Lower leg skin (tissue), 4 donors: ENCODE data around the gene DTNA. TPM values are rescaled to one million over a fixed set of nuclear protein-coding genes. Genes with fewer than 3 reads are reported as not detected.

Experiments used
- DNase-seq, 2 donors: peaks; one replicate each; pipeline ENCODE4 v3.0.0-alpha.2; 2019; ENCODE audit warnings: low spot score in 2 of 2
- H3K4me3 ChIP-seq: fragments of 200-600 bp; sonication (generic); 2 replicates; pipeline ENCODE4 v1.5.1; 2017; ENCODE audit warnings: mild to moderate bottlenecking, low read depth; ENCODE audit not compliant: poor library complexity, severe bottlenecking
- POLR2A ChIP-seq, 2 donors: fragments of 450-650 bp; IDR thresholded peaks; one replicate each; pipeline ENCODE4 v1.6.1; 2016 to 2017; ENCODE audit warnings: antibody characterized with exemption in 2 of 2, mild to moderate bottlenecking in 1 of 2, moderate library complexity in 1 of 2
- WGBS, 2 donors: methylation state at CpG; one replicate each; pipeline ENCODE4 v1.1.5; 2018; 5-methylcytosine and 5-hydroxymethylcytosine counted together
- intact Hi-C: fragments of 100-400 bp; cut with DNase I; formaldehyde crosslinking; loops from one replicate; pipeline ENCODE4 v1.15.0; 2023; ENCODE audit warnings: low total_unique reads
- total RNA-seq, 4 donors: library from RNA; depleted of rRNA; stranded (reverse); fragments of >200 nt; gene quantifications; one replicate each; pipeline ENCODE4 v1.1.0, GENCODE V29; 2016
- TF ChIP-seq, protein P1 (sequence below), 3 donors: fragments of 450-650 bp; IDR thresholded peaks; one replicate each; pipeline ENCODE4 v1.5.1; 2016; ENCODE audit warnings: antibody characterized with exemption in 3 of 3, mild to moderate bottlenecking in 3 of 3, moderate library complexity in 2 of 3

Gene DTNA
- total RNA-seq, 4 donors from 2014 or later, result 3.3 to 8.0 (median 5.7) TPM

DNA sequence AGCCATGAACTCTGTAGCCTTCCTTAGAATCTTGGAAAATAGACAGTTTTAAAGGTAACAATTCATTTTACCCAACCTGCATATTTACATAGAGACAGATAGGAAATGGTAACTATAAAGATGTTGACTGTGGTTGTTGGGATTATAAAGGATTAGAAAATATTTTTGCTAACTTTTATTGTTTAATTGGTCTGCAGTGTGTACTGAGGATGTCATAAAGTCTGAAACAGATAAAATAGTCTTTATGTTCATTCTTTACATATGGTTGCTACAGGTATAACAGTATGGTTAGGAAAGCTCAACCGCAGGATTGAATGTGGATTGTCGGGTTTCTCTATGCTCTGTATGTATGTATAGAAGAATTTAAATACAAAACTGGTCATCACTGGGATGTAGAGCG lies 7.3 kb upstream of the DTNA start:
- no peak overlapping the region for H3K4me3 ChIP-seq
- 93 to 95% methylated on average over 3 of the region's 3 CpGs for WGBS, 2 donors
- intact Hi-C loops, result no loop called here
- no peak for DNase-seq
- TF ChIP-seq, protein P1, sequence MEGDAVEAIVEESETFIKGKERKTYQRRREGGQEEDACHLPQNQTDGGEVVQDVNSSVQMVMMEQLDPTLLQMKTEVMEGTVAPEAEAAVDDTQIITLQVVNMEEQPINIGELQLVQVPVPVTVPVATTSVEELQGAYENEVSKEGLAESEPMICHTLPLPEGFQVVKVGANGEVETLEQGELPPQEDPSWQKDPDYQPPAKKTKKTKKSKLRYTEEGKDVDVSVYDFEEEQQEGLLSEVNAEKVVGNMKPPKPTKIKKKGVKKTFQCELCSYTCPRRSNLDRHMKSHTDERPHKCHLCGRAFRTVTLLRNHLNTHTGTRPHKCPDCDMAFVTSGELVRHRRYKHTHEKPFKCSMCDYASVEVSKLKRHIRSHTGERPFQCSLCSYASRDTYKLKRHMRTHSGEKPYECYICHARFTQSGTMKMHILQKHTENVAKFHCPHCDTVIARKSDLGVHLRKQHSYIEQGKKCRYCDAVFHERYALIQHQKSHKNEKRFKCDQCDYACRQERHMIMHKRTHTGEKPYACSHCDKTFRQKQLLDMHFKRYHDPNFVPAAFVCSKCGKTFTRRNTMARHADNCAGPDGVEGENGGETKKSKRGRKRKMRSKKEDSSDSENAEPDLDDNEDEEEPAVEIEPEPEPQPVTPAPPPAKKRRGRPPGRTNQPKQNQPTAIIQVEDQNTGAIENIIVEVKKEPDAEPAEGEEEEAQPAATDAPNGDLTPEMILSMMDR (IDR thresholded peaks at IDR 0.05), result no peak
- TF ChIP-seq POLR2A (IDR thresholded peaks at IDR 0.05), result no peak

DNA sequence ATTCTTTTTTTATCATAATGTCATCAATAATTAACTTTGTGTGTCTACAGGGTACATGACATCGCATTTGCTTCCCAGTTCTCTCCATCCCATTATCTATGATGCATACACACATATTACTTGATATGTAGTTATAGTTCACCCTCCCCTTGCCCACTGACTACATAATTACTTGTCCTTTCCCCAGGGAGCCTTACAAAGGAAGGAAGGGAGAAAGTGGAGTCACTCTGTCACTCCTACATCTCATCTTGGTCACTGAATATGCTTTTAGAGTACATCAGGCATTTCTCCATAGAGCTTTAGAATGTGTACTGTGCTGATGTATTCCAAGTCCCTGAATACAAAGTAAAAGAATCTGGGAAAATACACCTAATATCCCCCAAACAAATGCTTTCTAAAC lies 6.0 kb upstream of the DTNA start:
- TF ChIP-seq POLR2A (IDR thresholded peaks at IDR 0.05), result no peak
- TF ChIP-seq, protein P1 (IDR thresholded peaks at IDR 0.05), result no peak
- no peak overlapping the region for H3K4me3 ChIP-seq
- intact Hi-C loops, result no loop called here
- 100% methylated on average over 1 of the region's 1 CpG for WGBS, 2 donors
- DNase-seq, result no peak

DNA sequence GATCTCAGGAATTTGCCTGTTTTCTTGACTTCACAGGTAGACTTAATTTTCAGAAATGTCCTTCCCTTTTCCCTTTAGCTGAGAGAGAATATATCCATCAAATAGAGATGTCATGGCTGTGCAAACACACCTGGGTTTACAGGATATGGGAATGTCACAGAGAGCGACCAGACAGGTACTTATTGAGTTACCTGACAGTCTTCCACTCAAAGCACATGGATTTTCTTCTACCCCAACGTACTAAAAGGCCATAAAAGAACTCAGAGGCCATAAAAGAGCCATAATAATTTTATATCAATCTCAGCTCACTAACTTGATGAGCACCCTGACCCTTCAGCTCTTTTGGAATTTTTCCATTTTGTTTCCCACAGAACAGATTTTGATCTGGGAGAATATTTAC lies 5.3 kb upstream of the DTNA start:
- 75 to 89% methylated on average over 2 of the region's 2 CpGs for WGBS, 2 donors
- no peak overlapping the region for H3K4me3 ChIP-seq
- DNase-seq, result no peak
- intact Hi-C loops, result no loop called here
- no peak for TF ChIP-seq POLR2A (IDR thresholded peaks at IDR 0.05)
- TF ChIP-seq, protein P1 (IDR thresholded peaks at IDR 0.05), result no peak

DNA sequence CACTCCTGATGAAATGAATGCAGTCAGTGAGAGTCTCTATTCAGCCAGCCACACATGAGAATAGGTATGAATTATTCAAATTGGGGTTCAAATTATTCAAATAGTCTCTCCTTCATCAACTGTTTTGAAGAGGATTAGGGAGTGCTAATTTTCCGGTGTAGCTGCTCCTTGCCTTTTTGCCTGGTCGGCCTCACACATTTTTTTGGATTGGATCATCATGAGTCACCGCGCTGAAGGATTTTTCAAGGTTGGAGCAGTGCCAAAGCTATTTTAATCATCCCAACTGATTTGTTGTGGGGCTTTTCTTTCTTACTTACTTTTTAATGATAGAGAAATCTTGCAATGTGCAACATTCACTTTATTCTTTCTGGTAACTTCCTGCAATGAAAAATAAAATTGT lies 2.4 kb upstream of the DTNA start:
- peak in 1 of 2 donors; percentile 63 for DNase-seq
- intact Hi-C loops, result no loop called here
- TF ChIP-seq, protein P1 (IDR thresholded peaks at IDR 0.05), result no peak
- TF ChIP-seq POLR2A (IDR thresholded peaks at IDR 0.05), result no peak

DNA sequence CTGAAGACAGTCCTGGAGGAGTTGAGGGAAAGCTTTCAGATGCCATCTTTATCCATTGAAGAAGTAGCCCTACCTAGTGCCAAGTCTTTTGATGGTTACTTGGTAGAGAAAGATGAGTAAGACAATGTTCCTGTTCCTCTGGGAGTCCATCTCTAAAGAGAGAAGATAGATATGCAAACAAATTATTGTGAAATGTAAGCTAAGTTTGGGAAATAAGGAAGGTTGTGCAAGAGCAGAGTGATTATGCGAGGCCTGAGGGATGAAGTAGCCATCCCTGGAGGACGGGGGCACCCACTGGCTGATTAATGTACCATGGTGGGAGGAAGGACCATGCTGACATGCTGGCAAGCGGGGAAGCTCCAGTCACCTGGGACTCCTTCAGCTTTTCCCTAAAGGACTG lies 994 bp upstream of the DTNA start:
- WGBS, 2 donors, result 50 to 71% methylated on average over 3 of the region's 3 CpGs
- DNase-seq, result no peak
- no peak overlapping the region for H3K4me3 ChIP-seq
- intact Hi-C loops, result no loop called here
- no peak for TF ChIP-seq POLR2A (IDR thresholded peaks at IDR 0.05)
- TF ChIP-seq, protein P1 (IDR thresholded peaks at IDR 0.05), result no peak

More for the DNA sequence above, 2.4 kb upstream of the DTNA start:
- 7 to 8% methylated on average over 4 of the region's 4 CpGs for WGBS, 2 donors
- no peak overlapping the region for H3K4me3 ChIP-seq

DNA sequence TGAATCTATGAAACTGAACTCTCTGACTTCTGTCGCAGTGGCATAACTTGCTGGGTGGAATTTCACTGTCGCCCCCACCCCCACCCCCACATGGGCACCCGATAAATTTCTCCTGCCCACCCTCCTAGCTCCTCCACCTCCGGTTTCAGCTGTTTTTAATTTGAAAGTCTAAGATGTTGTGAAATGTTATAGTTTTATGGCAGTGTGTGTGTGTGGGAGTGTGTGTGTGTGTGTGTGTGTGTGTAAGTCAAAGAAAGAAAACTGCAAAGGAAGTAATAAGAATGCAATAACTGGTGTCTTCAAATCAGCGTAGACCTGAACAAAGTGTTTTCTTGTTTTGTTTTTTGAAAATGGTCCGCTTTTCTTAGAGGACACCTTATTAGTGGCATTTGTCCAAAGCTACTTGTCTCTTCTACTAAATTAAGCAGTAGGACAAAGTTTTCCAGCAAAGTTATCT lies 388 bp downstream of the DTNA start:
- no peak for DNase-seq
- 32 to 34% methylated on average over 6 of the region's 6 CpGs for WGBS, 2 donors
- intact Hi-C loops, result no loop called here
- TF ChIP-seq POLR2A (IDR thresholded peaks at IDR 0.05), result no peak
- TF ChIP-seq, protein P1 (IDR thresholded peaks at IDR 0.05), result no peak
- no peak overlapping the region for H3K4me3 ChIP-seq
